ENCODE measurements around the gene KRTAP22-1. TPM values are rescaled to one million over a fixed set of nuclear protein-coding genes. Genes with fewer than 3 reads are reported as not detected.

The KRTAP22-1 gene
- not detected in 2 replicates for total RNA-seq

DNA sequence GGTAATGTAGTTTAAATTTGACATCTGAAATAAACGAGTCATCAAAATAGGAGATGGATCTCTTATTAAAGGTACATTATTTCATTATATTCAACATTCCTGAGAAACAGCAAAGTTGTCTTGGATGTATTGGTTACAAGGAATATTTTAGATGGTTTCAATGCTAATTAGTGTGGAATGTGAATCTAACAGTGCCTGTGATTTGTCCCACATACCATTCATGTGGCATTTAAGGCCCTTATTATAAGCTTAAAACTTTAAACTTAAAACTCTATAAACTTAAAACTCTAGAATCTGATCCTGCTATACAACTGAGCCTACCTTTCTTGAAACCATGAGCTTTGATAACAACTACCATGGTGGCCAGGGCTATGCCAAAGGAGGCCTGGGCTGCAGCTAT, at the start of gene KRTAP22-1:
KRTAP22-1 (plus strand) TSS at position 301 of the 400 bp plus-strand sequence.

DNA sequence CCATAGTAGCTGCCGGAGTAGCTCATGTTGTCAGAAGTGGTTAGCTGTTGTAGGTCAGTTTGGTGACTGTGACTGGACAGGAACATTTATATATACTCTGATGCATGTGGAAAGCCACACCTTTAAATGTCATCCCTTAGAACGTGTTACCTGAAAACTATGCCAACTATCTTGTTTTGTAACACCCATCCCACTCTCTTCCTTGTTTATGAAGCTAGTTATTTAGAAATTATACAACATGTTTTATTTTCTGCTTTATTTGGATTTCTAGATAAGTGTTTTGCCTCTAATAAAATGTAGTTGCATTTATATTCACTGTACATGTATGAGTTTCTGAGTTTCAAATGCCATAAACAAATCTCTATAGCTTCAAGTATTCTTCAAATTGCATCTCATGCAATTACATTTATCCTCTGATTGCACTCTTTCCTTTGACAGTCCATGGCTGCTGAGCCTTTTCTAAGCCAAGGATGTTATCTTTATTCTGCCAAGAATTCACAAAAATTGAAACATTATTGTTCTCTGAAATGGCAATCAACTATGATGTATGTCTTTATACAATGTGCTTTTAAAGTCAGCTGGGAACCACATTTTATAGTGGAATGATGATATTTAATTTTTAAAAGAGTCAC, 39.5 kb upstream of the KRTAP22-1 start, which contains the start of gene KRTAP19-7:
KRTAP19-7 (minus strand) TSS at position 51 of the 632 bp plus-strand sequence; CDS start at position 26, 25 bp downstream.

DNA sequence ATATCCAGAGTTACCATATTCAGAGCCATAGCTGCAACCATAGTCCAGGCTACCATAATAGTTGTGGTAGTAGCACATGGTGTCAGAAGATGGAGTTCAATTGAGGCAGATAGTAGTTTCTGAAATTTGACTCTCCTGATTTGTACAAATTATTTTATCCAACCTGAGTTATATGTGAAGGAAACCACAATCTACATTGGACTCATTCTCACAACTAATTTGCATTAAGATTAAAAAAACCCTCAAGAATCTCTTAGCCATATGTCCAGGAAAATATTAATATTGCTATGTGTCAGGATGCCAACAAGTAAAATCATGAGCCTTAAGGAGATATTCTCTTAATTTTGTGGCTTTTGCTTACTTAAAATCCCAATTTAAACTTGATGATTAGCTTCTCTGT, 10.6 kb upstream of the KRTAP22-1 start, which contains the start of gene KRTAP22-2:
KRTAP22-2 (minus strand) TSS at position 101 of the 400 bp plus-strand sequence.

DNA sequence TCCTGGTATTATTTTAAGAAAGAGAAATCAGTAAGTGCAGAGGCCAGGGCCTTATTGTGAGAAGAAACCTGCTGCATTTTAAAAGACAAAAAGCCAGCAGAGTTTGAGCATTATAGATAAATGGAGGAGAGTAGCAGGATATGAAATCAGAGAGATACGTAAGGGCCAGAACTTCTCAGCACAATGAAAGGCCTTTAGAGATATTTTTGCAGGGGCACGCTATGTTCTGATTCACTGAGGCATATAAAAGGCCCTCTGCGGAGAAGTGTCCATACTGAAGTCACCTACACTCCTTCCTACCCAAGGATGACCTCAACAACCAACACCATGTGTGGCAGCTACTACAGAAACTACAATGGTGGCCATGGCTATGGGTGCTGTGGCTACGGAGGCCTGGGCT, 8.7 kb upstream of the KRTAP22-1 start, which contains the start of gene KRTAP6-3:
KRTAP6-3 (plus strand) TSS at position 301 of the 400 bp plus-strand sequence; CDS start at position 307, 6 bp downstream.

DNA sequence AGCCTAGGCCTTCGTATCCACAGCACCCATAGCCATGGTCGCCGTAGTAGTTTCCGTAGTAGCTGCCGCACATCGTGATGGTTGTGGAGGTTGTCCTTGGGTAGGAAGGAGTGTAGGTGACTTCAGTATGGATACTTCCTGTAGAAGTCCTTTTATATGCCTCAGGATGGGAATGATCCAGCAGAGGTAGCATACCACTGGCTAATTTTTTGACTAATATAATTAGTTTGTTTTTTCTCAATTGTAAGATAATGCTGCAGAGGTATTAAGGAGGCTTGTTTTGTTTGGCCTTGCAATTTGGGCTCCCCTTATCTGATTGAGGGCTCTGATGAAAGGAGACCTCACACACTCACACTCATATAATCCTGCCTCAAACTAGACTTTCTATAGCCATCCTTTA, 2.1 kb upstream of the KRTAP22-1 start, which contains the start of gene KRTAP6-2:
KRTAP6-2 (minus strand) TSS at position 101 of the 400 bp plus-strand sequence; CDS start at position 73, 28 bp downstream.

DNA sequence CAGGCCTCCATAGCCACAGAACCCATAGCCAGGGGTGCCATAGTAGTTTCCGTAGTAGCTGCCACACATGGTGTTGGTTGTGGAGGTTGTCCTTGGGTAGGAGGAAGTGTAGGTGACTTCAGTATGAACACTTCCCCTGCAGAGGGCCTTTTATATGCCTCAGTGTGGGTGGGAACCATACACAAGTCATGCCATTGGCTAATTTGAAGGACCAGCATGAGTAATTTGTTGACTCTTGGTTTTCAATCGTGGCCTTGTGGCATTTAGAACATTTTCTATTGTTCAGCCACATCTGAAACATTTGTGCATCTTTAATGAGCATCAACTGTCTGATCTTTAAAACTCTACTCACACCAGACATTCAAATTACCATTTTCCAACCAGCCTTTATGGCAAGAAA, 12.9 kb downstream of the KRTAP22-1 start, which contains the start of gene KRTAP6-1:
KRTAP6-1 (minus strand) TSS at position 95 of the 400 bp plus-strand sequence; CDS start at position 69, 26 bp downstream.

DNA sequence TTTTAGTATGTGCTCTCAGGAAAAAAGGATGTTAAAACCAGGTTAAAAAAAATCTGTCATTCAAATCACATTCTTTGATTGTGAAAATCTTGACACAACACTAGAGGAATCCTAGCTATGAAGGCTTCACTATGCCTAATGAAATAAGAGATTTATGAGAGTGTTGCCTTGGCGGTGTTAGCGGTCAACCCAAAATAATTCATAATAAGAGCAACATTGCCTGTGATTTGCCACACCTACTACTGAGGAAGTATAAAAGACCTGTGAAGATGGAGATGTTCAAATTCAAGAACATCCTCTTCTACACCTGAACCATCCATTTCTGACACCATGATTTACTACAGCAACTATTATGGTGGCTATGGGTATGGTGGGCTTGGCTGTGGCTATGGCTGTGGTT, 15.2 kb downstream of the KRTAP22-1 start, which contains the start of gene KRTAP20-1:
KRTAP20-1 (plus strand) TSS at position 301 of the 400 bp plus-strand sequence; CDS start at position 331, 30 bp downstream.

DNA sequence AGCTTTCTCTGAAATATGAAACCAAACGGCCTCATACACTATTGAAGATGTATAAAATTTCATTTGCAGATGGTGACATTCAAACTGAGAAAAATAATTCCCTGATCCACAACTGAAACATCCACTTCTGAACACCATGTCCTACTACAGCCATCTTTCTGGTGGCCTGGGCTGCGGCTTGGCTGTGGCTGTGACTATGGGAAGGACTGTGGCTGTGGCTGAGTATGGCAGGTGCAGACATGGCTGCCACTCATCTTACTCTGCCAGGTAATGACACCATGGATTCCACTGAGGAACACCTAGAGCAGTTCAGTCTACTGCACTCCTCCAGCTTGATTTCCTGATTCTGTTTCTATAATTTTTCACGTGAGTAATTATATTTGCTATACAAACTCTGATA, 19.6 kb downstream of the KRTAP22-1 start, which contains the start of gene KRTAP20-4:
KRTAP20-4 (plus strand) TSS at position 106 of the 400 bp plus-strand sequence.

DNA sequence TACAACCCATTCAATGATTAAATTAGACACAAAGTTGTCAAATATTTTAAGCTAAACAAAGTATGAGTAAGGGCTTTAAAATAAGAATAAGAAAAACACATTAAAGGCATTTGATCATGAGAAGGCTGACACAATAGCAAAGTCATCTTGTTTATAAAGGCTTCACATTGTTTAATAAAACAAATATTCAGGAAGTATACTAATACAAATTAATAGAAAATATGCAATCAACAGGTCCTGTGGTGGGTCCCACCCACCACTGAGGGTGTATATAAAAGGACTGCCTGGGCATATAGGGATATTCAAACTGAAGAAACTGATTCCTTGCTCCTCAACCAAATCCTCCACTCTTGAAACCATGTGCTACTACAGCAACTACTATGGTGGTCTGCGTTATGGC, 34.0 kb downstream of the KRTAP22-1 start, which contains the start of gene KRTAP20-2:
KRTAP20-2 (plus strand) TSS at position 301 of the 400 bp plus-strand sequence; CDS start at position 359, 58 bp downstream.

DNA sequence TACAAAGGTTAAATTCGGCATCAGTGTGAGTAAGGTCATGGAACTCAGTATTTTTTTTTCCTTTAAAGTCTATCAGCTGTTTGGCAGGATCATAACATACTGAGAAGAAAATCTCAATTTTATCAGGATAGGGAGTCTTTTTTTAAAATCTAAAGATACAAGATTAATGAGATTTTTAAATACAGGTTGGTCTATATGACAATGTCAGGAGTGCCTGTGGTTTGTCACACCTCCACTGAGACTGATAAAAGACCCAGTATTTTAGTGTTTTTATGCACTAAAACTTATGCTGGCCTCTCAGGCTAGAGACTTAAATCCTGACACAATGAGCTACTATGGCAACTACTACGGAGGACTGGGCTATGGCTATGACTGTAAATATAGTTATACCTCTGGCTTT, 41.7 kb downstream of the KRTAP22-1 start, which contains the start of gene KRTAP20-3:
KRTAP20-3 (plus strand) TSS at position 301 of the 400 bp plus-strand sequence.

Other genes starting within 250 kb of the KRTAP22-1 start
- not detected in 2 replicates for gene KRTAP13-2, start 228.8 kb upstream of the KRTAP22-1 start, total RNA-seq
- not detected in 2 replicates for gene KRTAP13-1, start 205.1 kb upstream of the KRTAP22-1 start, total RNA-seq
- gene KRTAP13-3, start 175.2 kb upstream of the KRTAP22-1 start, total RNA-seq: not detected in 2 replicates
- not detected in 2 replicates for gene KRTAP13-4, start 170.9 kb upstream of the KRTAP22-1 start, total RNA-seq
- gene KRTAP15-1, start 160.8 kb upstream of the KRTAP22-1 start, total RNA-seq: not detected in 2 replicates
- gene KRTAP19-1, start 120.7 kb upstream of the KRTAP22-1 start, total RNA-seq: not detected in 2 replicates
- gene KRTAP19-2, start 113.7 kb upstream of the KRTAP22-1 start, total RNA-seq: not detected in 2 replicates
- gene KRTAP19-3, start 109.1 kb upstream of the KRTAP22-1 start, total RNA-seq: not detected in 2 replicates
- not detected in 2 replicates for gene KRTAP19-4, start 103.9 kb upstream of the KRTAP22-1 start, total RNA-seq
- gene KRTAP19-5, start 98.9 kb upstream of the KRTAP22-1 start, total RNA-seq: not detected in 2 replicates
- gene KRTAP19-6, start 59.2 kb upstream of the KRTAP22-1 start, total RNA-seq: not detected in 2 replicates
- gene KRTAP19-7, start 39.8 kb upstream of the KRTAP22-1 start, total RNA-seq: not detected in 2 replicates
- gene KRTAP22-2, start 10.7 kb upstream of the KRTAP22-1 start, total RNA-seq: not detected in 2 replicates
- not detected in 2 replicates for gene KRTAP6-3, start 8.6 kb upstream of the KRTAP22-1 start, total RNA-seq
- gene KRTAP6-2, start 2.2 kb upstream of the KRTAP22-1 start, total RNA-seq: not detected in 2 replicates
- not detected in 2 replicates for gene KRTAP6-1, start 12.8 kb downstream of the KRTAP22-1 start, total RNA-seq
- gene KRTAP20-1, start 15.3 kb downstream of the KRTAP22-1 start, total RNA-seq: not detected in 2 replicates
- gene KRTAP20-4, start 19.5 kb downstream of the KRTAP22-1 start, total RNA-seq: not detected in 2 replicates
- gene KRTAP20-2, start 34.1 kb downstream of the KRTAP22-1 start, total RNA-seq: not detected in 2 replicates
- gene KRTAP20-3, start 41.8 kb downstream of the KRTAP22-1 start, total RNA-seq: not detected in 2 replicates
- gene KRTAP21-3, start 117.7 kb downstream of the KRTAP22-1 start, total RNA-seq: not detected in 2 replicates
- gene KRTAP21-2, start 146.2 kb downstream of the KRTAP22-1 start, total RNA-seq: not detected in 2 replicates
- gene KRTAP21-1, start 154.3 kb downstream of the KRTAP22-1 start, total RNA-seq: not detected in 2 replicates
- gene KRTAP8-1, start 212.2 kb downstream of the KRTAP22-1 start, total RNA-seq: not detected in 2 replicates
- not detected in 2 replicates for gene KRTAP7-1, start 228.7 kb downstream of the KRTAP22-1 start, total RNA-seq

All from pericardium fibroblast (primary cell).